HCT116 (cell line): ENCODE results near the gene ADAP2. TPM values are rescaled to one million over a fixed set of nuclear protein-coding genes. Genes with fewer than 3 reads are reported as not detected.

ENCODE experiments used
- ATAC-seq: fragments of 200-7000 bp; cut with Tn5 transposase; 2 replicates; pipeline ENCODE4 v1.9.1; 2020; ENCODE audit warnings: mild to moderate bottlenecking, moderate library complexity
- BruUV-seq: library from RNA; stranded (reverse); fragments of 400-500 nt; replicated peaks from 2 replicates; lab custom pipeline; 2021; lab: Mats Ljungman, UMichigan
- CTCF ChIA-PET: fragments of 300-600 bp; sonication (Branson Sonifier 250); formaldehyde crosslinking; loops from one replicate; lab custom pipeline; 2021; ENCODE audit warnings: antibody characterized with exemption; lab: Charles Lee
- POLR2A ChIA-PET: fragments of 300-600, 350-600 bp; sonication (Branson Sonifier 250); formaldehyde crosslinking; loops from one replicate; lab custom pipeline; 2021; ENCODE audit warnings: antibody characterized with exemption; lab: Charles Lee
- RAD21 ChIA-PET, 2 experiments: fragments of 300-600 bp; sonication (Branson Sonifier 250); formaldehyde crosslinking; loops; one replicate each; lab custom pipeline; 2023; ENCODE audit warnings: low total read pairs in 2 of 2; ENCODE audit not compliant: uncharacterized antibody in 2 of 2, unreplicated experiment in 2 of 2, low non-redundant PET in 1 of 2; lab: Charles Lee
- DNase-seq: peaks from one replicate; pipeline ENCODE4 v3.0.0-alpha.2; 2010; ENCODE audit warnings: low read depth, low spot score
- H2AFZ ChIP-seq: fragments of 200-600 bp; shearing (Covaris generic), sonication (generic); 2 replicates; pipeline ENCODE4 v1.6.1; 2017; ENCODE audit warnings: low read depth, mixed run types, mixed read lengths, antibody characterized with exemption, low read length; ENCODE audit not compliant: poor library complexity, severe bottlenecking
- H3K27ac ChIP-seq: 2 replicates; pipeline ENCODE4 v1.5.1; 2012; ENCODE audit warnings: low read depth, low read length
- H3K27me3 ChIP-seq: fragments of 200-600 bp; sonication (generic); 2 replicates; pipeline ENCODE4 v1.6.1; 2016; ENCODE audit warnings: mixed run types, low read length, mixed read lengths; ENCODE audit not compliant: insufficient read depth
- H3K36me3 ChIP-seq, 2 experiments: fragments of 200-500 bp in 1 of 2; fragments of 200-600 bp in 1 of 2; sonication (Bioruptor generic) in 1 of 2; sonication (generic) in 1 of 2; 2 replicates each; pipeline versions ENCODE4 v1.5.1 to v1.6.1; 2014 to 2016; ENCODE audit warnings: low read length in 2 of 2, inconsistent platforms in 1 of 2, mixed read lengths in 1 of 2, mixed run types in 1 of 2; ENCODE audit not compliant: insufficient read depth in 2 of 2, control insufficient read depth in 1 of 2
- H3K4me1 ChIP-seq, 2 experiments: fragments of 200-600 bp in 1 of 2; sonication (generic) in 1 of 2; 2 replicates each; pipeline versions ENCODE4 v1.5.1 to v1.6.1; 2012 to 2017; ENCODE audit warnings: low read length in 2 of 2, inconsistent platforms in 1 of 2, mild to moderate bottlenecking in 1 of 2, mixed read lengths in 1 of 2, mixed run types in 1 of 2, moderate library complexity in 1 of 2; ENCODE audit not compliant: insufficient read depth in 2 of 2, control insufficient read depth in 1 of 2
- H3K4me2 ChIP-seq: fragments of 200-600 bp; sonication (generic); 2 replicates; pipeline ENCODE4 v1.6.1; 2017; ENCODE audit warnings: mixed run types, low read length, mixed read lengths
- H3K4me3 ChIP-seq, 2 experiments: fragments of 200-600 bp in 1 of 2; sonication (generic) in 1 of 2; replicated peaks in 1 of 2; 2 replicates each; pipeline ENCODE4 v1.5.1; 2011 to 2016; ENCODE audit warnings: low read length in 2 of 2, control low read depth in 1 of 2, low read depth in 1 of 2, mild to moderate bottlenecking in 1 of 2, mixed read lengths in 1 of 2, mixed run types in 1 of 2
- H3K79me2 ChIP-seq: fragments of 200-600 bp; sonication (generic); 2 replicates; pipeline ENCODE4 v1.6.1; 2017; ENCODE audit warnings: mild to moderate bottlenecking, mixed run types, low read length, moderate library complexity, mixed read lengths; ENCODE audit not compliant: insufficient read depth
- H3K9ac ChIP-seq: fragments of 200-600 bp; sonication (generic); 2 replicates; pipeline ENCODE4 v1.6.1; 2016; ENCODE audit warnings: low read length, mixed read lengths
- H3K9me2 ChIP-seq: fragments of 200-600 bp; sonication (generic), shearing (Covaris generic); 2 replicates; pipeline ENCODE4 v1.6.1; 2017; ENCODE audit warnings: mixed run types, mild to moderate bottlenecking, moderate library complexity; ENCODE audit not compliant: insufficient read depth
- H3K9me3 ChIP-seq, 2 experiments: fragments of 200-500 bp in 1 of 2; fragments of 200-600 bp in 1 of 2; sonication (Bioruptor generic) in 1 of 2; sonication (generic) in 1 of 2; 2 replicates each; pipeline ENCODE4 v1.6.1; 2014 to 2017; ENCODE audit warnings: low read length in 2 of 2, mixed read lengths in 2 of 2, inconsistent platforms in 1 of 2, low read depth in 1 of 2, mild to moderate bottlenecking in 1 of 2, mixed run types in 1 of 2, moderate library complexity in 1 of 2; ENCODE audit not compliant: control insufficient read depth in 1 of 2, insufficient read depth in 1 of 2
- H4K20me1 ChIP-seq: fragments of 200-600 bp; sonication (generic), shearing (Covaris generic); 2 replicates; pipeline ENCODE4 v1.6.1; 2017; ENCODE audit warnings: mixed run types, mild to moderate bottlenecking, moderate library complexity; ENCODE audit not compliant: insufficient read depth
- CBX3 ChIP-seq: IDR thresholded peaks from 2 replicates; pipeline ENCODE4 v1.6.1; 2012; ENCODE audit warnings: low read depth
- CEBPB ChIP-seq: IDR thresholded peaks from 2 replicates; pipeline ENCODE4 v1.6.1; 2012; ENCODE audit warnings: low read depth
- EGR1 ChIP-seq: IDR thresholded peaks from 2 replicates; pipeline ENCODE4 v1.6.1; 2012; ENCODE audit warnings: low read depth
- EZH2phosphoT487 ChIP-seq: fragments of 200-600 bp; IDR thresholded peaks from 2 replicates; pipeline ENCODE4 v1.6.1; 2018; ENCODE audit warnings: antibody characterized with exemption, borderline replicate concordance
- FOSL1 ChIP-seq: IDR thresholded peaks from 2 replicates; pipeline ENCODE4 v1.6.1; 2012; ENCODE audit warnings: low read depth
- JUND ChIP-seq: IDR thresholded peaks from 2 replicates; pipeline ENCODE4 v1.6.1; 2012
- POLR2A ChIP-seq: IDR thresholded peaks from 2 replicates; pipeline ENCODE4 v1.7.0; 2011; ENCODE audit warnings: borderline replicate concordance; ENCODE audit not compliant: insufficient read depth, insufficient read length; ENCODE audit errors: extremely low read depth
- SP1 ChIP-seq: IDR thresholded peaks from 2 replicates; pipeline ENCODE4 v1.6.1; 2012; ENCODE audit warnings: low read depth
- SRF ChIP-seq: IDR thresholded peaks from 2 replicates; pipeline ENCODE4 v1.6.1; 2012; ENCODE audit warnings: low read depth
- TCF7L2 ChIP-seq: IDR thresholded peaks from 2 replicates; pipeline ENCODE4 v1.7.0; 2011; ENCODE audit warnings: borderline replicate concordance, inconsistent platforms; ENCODE audit not compliant: insufficient read depth, insufficient read length; ENCODE audit errors: extremely low read depth
- YY1 ChIP-seq: IDR thresholded peaks from 2 replicates; pipeline ENCODE4 v1.6.1; 2011; ENCODE audit warnings: low read length, low read depth, moderate library complexity, mild to moderate bottlenecking; ENCODE audit not compliant: insufficient replicate concordance; ENCODE audit errors: extremely low read depth
- intact Hi-C: fragments of 100-400 bp; cut with micrococcal nuclease; formaldehyde crosslinking; loops from 2 replicates; pipeline ENCODE4 v1.10.0; 2022
- total RNA-seq: library from RNA; stranded (reverse); gene quantifications from one replicate; pipeline ENCODE4 v1.2.1, GENCODE V29; 2021; ENCODE audit not compliant: unreplicated experiment
- TF ChIP-seq, protein P1 (sequence below): IDR thresholded peaks from 2 replicates; pipeline ENCODE4 v1.6.1; 2012
- TF ChIP-seq, protein P2 (sequence below), 3 experiments: fragments of 200-600 bp in 1 of 3; sonication (generic) in 1 of 3; IDR thresholded peaks in 2 of 3; conservative IDR thresholded peaks in 1 of 3; 2 replicates each; pipeline ENCODE4 v1.5.1; 2012 to 2017; ENCODE audit warnings: low read depth in 2 of 3, low read length in 2 of 3, antibody characterized with exemption in 1 of 3, borderline replicate concordance in 1 of 3, control low read depth in 1 of 3, mild to moderate bottlenecking in 1 of 3, mixed read lengths in 1 of 3, mixed run types in 1 of 3, moderate library complexity in 1 of 3; ENCODE audit not compliant: insufficient read depth in 1 of 3
- TF ChIP-seq, protein P3 (sequence below): IDR thresholded peaks from 2 replicates; pipeline ENCODE4 v1.6.1; 2012; ENCODE audit warnings: low read depth
- TF ChIP-seq, protein P4 (sequence below): IDR thresholded peaks from 2 replicates; pipeline ENCODE4 v1.6.1; 2011; ENCODE audit warnings: mild to moderate bottlenecking, low read length, moderate library complexity; ENCODE audit not compliant: insufficient replicate concordance; ENCODE audit errors: extremely low read depth

The ADAP2 gene
- total RNA-seq, 1 experiment from 2014 or later = 17.2 TPM

DNA sequence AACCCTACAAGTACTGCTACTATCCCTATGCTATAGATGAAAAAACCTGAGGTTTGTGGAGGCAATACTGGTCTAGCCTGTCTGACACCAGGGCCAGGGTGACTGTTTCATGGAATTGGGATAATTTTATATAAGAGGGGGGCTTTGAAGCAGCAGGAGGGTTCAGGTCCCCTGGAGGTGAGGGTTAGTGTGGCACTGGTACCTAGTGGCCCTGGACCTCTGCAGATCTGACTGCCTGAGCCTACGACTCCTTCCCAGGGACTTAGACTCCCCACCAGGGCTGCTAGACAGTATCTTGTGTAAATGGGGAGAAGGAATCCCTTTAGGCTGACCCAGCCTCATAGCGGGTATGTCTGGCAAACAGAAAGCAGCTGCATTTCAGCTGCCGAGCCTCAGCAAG, 6.8 kb downstream of the ADAP2 start:
- ChIA-PET CTCF (no interaction called here), RAD21 (no interaction called here), POLR2A (no interaction called here)
- H3K4me2 ChIP-seq = no peak overlapping the region
- H3K4me3 ChIP-seq = no peak overlapping the region
- H3K4me1 ChIP-seq = no peaks in the 10 kb centered on the region
- BruUV-seq = no TSS peak
- H3K36me3 ChIP-seq = no peaks in the 10 kb centered on the region; a peak in 1 of 4 replicates
- H3K9me2 ChIP-seq = no peaks in the 10 kb centered on the region
- intact Hi-C loops = no loop called here
- H4K20me1 ChIP-seq = no peaks in the 10 kb centered on the region
- H3K79me2 ChIP-seq = no peaks in the 10 kb centered on the region
- no peak for DNase-seq
- no peaks in the 10 kb centered on the region for H3K9me3 ChIP-seq
- no peak overlapping the region for H2AFZ ChIP-seq
- TF ChIP-seq, protein P1, sequence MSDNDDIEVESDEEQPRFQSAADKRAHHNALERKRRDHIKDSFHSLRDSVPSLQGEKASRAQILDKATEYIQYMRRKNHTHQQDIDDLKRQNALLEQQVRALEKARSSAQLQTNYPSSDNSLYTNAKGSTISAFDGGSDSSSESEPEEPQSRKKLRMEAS = no peak
- TF ChIP-seq POLR2A (no peak), SRF (no peak), SP1 (no peak), CEBPB (no peak), FOSL1 (no peak), CBX3 (no peak), TCF7L2 (no peak), JUND (no peak), YY1 (no peak), EGR1 (no peak), EZH2phosphoT487 (no peak)
- TF ChIP-seq, protein P2, sequence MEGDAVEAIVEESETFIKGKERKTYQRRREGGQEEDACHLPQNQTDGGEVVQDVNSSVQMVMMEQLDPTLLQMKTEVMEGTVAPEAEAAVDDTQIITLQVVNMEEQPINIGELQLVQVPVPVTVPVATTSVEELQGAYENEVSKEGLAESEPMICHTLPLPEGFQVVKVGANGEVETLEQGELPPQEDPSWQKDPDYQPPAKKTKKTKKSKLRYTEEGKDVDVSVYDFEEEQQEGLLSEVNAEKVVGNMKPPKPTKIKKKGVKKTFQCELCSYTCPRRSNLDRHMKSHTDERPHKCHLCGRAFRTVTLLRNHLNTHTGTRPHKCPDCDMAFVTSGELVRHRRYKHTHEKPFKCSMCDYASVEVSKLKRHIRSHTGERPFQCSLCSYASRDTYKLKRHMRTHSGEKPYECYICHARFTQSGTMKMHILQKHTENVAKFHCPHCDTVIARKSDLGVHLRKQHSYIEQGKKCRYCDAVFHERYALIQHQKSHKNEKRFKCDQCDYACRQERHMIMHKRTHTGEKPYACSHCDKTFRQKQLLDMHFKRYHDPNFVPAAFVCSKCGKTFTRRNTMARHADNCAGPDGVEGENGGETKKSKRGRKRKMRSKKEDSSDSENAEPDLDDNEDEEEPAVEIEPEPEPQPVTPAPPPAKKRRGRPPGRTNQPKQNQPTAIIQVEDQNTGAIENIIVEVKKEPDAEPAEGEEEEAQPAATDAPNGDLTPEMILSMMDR (IDR thresholded peaks at IDR 0.05 in 2 of 3, conservative IDR thresholded peaks at IDR 0.05 in 1 of 3; ENCODE audit: borderline replicate concordance in 1 of 3, insufficient read depth in 1 of 3, low read depth in 2 of 3, low read length in 2 of 3) = no peak
- TF ChIP-seq, protein P3, sequence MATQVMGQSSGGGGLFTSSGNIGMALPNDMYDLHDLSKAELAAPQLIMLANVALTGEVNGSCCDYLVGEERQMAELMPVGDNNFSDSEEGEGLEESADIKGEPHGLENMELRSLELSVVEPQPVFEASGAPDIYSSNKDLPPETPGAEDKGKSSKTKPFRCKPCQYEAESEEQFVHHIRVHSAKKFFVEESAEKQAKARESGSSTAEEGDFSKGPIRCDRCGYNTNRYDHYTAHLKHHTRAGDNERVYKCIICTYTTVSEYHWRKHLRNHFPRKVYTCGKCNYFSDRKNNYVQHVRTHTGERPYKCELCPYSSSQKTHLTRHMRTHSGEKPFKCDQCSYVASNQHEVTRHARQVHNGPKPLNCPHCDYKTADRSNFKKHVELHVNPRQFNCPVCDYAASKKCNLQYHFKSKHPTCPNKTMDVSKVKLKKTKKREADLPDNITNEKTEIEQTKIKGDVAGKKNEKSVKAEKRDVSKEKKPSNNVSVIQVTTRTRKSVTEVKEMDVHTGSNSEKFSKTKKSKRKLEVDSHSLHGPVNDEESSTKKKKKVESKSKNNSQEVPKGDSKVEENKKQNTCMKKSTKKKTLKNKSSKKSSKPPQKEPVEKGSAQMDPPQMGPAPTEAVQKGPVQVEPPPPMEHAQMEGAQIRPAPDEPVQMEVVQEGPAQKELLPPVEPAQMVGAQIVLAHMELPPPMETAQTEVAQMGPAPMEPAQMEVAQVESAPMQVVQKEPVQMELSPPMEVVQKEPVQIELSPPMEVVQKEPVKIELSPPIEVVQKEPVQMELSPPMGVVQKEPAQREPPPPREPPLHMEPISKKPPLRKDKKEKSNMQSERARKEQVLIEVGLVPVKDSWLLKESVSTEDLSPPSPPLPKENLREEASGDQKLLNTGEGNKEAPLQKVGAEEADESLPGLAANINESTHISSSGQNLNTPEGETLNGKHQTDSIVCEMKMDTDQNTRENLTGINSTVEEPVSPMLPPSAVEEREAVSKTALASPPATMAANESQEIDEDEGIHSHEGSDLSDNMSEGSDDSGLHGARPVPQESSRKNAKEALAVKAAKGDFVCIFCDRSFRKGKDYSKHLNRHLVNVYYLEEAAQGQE = no peak
- TF ChIP-seq, protein P4, sequence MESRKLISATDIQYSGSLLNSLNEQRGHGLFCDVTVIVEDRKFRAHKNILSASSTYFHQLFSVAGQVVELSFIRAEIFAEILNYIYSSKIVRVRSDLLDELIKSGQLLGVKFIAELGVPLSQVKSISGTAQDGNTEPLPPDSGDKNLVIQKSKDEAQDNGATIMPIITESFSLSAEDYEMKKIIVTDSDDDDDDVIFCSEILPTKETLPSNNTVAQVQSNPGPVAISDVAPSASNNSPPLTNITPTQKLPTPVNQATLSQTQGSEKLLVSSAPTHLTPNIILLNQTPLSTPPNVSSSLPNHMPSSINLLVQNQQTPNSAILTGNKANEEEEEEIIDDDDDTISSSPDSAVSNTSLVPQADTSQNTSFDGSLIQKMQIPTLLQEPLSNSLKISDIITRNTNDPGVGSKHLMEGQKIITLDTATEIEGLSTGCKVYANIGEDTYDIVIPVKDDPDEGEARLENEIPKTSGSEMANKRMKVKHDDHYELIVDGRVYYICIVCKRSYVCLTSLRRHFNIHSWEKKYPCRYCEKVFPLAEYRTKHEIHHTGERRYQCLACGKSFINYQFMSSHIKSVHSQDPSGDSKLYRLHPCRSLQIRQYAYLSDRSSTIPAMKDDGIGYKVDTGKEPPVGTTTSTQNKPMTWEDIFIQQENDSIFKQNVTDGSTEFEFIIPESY = no peak
- H3K9ac ChIP-seq = no peak overlapping the region
- no peaks in the 10 kb centered on the region for H3K27me3 ChIP-seq
- no peak for ATAC-seq
- no peak overlapping the region for H3K27ac ChIP-seq
